ENCODE results near the gene ITGA11. TPM values are rescaled to one million over a fixed set of nuclear protein-coding genes. Genes with fewer than 3 reads are reported as not detected.
"Not testable (repeated sequence)": the region's sequence is repeated elsewhere in the genome, so short reads cannot be mapped to it uniquely, and the experiment has no call there.

ITGA11 gene
- total and polyA plus RNA-seq, 9 donors: 1.2 to 34.5 (median 4.4) TPM

- H3K27ac ChIP-seq: no peak overlapping the region
- 90 to 93% (median 91%) methylated on average over 10 of the region's 10 CpGs for WGBS, 3 donors
- TF ChIP-seq CTCF (IDR thresholded peaks at IDR 0.05): no peak
- no peak for TF ChIP-seq EP300 (IDR thresholded peaks at IDR 0.05)
- no peak for TF ChIP-seq POLR2A (IDR thresholded peaks at IDR 0.05)
- peaks cover 2% of the 10 kb centered on the region for H3K4me1 ChIP-seq (ENCODE audit: insufficient read depth)
- no peaks in the 10 kb centered on the region for H3K9me3 ChIP-seq
- intact Hi-C loops (cut with DNase I): no loop called here
- no peaks in the 10 kb centered on the region for H3K36me3 ChIP-seq
- H3K4me3 ChIP-seq: no peak overlapping the region
- peak in 1 of 5 donors; percentile 10 for DNase-seq
- no peaks in the 10 kb centered on the region for H3K27me3 ChIP-seq
These were observed 8.3 kb downstream of the ITGA11 start for GRCh38 chr15:68423359-68424296.

GRCh38 chr15:68422403-68423145 is 9.4 kb downstream of the ITGA11 start:
- H3K9me3 ChIP-seq; DNase-seq; H3K27ac ChIP-seq; H3K4me3 ChIP-seq; H3K4me1 ChIP-seq (ENCODE audit: insufficient read depth); H3K36me3 ChIP-seq; intact Hi-C loops (cut with DNase I); H3K27me3 ChIP-seq: not testable (repeated sequence)
- WGBS, 3 donors: 88 to 92% (median 90%) methylated on average over 4 to 5 of the region's 5 CpGs

GRCh38 chr15:68421798-68422402 is 10.1 kb downstream of the ITGA11 start:
- Histone ChIP-seq H3K4me3 (no peak overlapping the region), H3K27me3 (no peaks in the 10 kb centered on the region), H3K9me3 (no peaks in the 10 kb centered on the region), H3K36me3 (no peaks in the 10 kb centered on the region), H3K4me1 (ENCODE audit: insufficient read depth) (peaks cover 4% of the 10 kb centered on the region), H3K27ac (no peak overlapping the region)
- WGBS, 3 donors: 60 to 75% (median 64%) methylated on average over 14 of the region's 14 CpGs
- intact Hi-C loops (cut with DNase I): no loop called here
- peak in 2 of 5 donors; percentile 4 to 8 for DNase-seq
- TF ChIP-seq CTCF (IDR thresholded peaks at IDR 0.05): no peak
- TF ChIP-seq EP300 (IDR thresholded peaks at IDR 0.05): no peak
- no peak for TF ChIP-seq POLR2A (IDR thresholded peaks at IDR 0.05)

- Histone ChIP-seq H3K9me3 (no peaks in the 10 kb centered on the region), H3K27me3 (no peaks in the 10 kb centered on the region), H3K36me3 (no peaks in the 10 kb centered on the region), H3K4me3 (no peak overlapping the region), H3K4me1 (ENCODE audit: insufficient read depth) (peaks cover 4% of the 10 kb centered on the region), H3K27ac (no peak overlapping the region)
- peak in 2 of 5 donors; percentile 3 to 10 for DNase-seq
- TF ChIP-seq POLR2A (IDR thresholded peaks at IDR 0.05): no peak
- no peak for TF ChIP-seq EP300 (IDR thresholded peaks at IDR 0.05)
- no peak for TF ChIP-seq CTCF (IDR thresholded peaks at IDR 0.05)
- intact Hi-C loops (cut with DNase I): no loop called here
- 79 to 84% (median 81%) methylated on average over 7 of the region's 7 CpGs for WGBS, 3 donors
These were observed 10.8 kb downstream of the ITGA11 start for GRCh38 chr15:68421115-68421551.

All from ovary (tissue), 9 donors.